Activated CD8-positive, alpha-beta memory T cell treated with anti-CD3 and anti-CD28 coated beads for 36 hours (primary cell): Measurements from ENCODE around the gene NHLH2. TPM values are rescaled to one million over a fixed set of nuclear protein-coding genes. Genes with fewer than 3 reads are reported as not detected.

ENCODE experiments used
- CTCF ChIA-PET: fragments of 350-600 bp; sonication (Branson Sonifier 250); formaldehyde crosslinking; loops from one replicate; lab custom pipeline; 2021; ENCODE audit warnings: antibody characterized with exemption; lab: Charles Lee
- POLR2A ChIA-PET: fragments of 350-600 bp; sonication (Branson Sonifier 250); formaldehyde crosslinking; loops from one replicate; lab custom pipeline; 2021; ENCODE audit warnings: antibody characterized with exemption; lab: Charles Lee
- total RNA-seq, 2 experiments: library from RNA; stranded (reverse); gene quantifications; one replicate each; pipeline ENCODE4 v1.2.3, GENCODE V29; 2021

The NHLH2 gene
- total RNA-seq, 2 experiments from 2014 or later = not detected

DNA sequence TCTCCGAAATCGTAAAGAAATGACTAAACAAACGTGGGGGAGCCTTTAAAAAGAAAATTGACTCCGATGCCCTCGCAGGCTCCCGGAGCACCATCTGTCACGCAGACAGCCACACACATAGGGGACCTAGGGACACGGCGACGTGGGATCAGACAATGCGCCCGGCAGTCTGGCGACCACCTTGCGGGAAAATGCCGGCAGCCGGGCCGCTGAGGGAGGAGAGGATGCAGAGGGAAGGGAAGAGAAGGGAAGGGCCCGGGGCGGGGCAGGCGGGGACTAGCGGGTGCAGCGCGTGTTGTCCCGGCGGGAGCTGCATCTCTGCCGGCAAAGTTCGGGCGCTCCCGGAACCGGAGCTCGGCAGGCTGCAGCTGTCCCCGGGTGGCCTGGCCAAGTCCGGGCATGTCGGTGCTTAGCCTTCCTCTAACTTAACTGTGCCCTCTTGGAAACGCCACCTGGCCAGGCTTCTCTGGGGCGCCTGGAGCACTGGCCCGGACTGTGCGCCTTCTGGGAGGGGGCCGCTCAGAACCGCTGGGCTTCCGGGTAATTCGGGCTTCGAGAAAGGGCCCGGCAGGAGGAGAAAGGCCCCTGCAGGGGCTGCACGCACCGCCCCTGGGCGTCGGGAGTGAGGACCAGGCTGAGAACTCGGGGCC is 1.8 kb downstream of the NHLH2 start:
- POLR2A ChIA-PET = no interaction called here
- CTCF ChIA-PET = no interaction called here

DNA sequence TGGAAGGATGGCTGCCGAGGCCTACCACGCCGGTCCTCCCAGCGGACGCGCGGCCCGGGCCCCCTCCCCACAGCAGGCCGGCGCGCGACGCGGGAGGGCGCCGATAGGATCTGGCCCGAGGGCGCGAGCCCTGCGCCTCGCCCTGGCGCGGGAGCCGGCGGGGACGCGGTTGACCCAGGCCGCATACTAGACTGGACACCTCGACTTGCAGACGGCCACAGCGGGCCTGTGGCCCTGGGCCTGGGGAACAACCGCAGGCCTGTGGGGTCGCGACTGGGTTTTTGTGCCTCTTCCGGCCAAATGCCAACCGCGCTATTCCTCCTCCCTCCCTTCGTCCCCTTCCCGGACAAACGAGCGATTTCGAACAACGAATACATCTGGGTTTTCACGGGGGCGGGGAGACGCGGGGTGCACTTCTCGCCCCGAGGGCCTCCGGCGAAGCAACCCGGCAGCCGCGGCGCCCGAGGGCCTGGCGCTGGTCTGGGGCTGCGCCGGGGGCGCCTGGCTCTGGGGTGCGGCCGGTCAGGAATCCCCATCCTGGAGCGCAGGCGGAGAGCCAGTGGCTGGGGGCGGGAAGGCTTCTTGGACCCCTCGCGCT is 2.4 kb downstream of the NHLH2 start:
- CTCF ChIA-PET = no interaction called here
- POLR2A ChIA-PET = no interaction called here

DNA sequence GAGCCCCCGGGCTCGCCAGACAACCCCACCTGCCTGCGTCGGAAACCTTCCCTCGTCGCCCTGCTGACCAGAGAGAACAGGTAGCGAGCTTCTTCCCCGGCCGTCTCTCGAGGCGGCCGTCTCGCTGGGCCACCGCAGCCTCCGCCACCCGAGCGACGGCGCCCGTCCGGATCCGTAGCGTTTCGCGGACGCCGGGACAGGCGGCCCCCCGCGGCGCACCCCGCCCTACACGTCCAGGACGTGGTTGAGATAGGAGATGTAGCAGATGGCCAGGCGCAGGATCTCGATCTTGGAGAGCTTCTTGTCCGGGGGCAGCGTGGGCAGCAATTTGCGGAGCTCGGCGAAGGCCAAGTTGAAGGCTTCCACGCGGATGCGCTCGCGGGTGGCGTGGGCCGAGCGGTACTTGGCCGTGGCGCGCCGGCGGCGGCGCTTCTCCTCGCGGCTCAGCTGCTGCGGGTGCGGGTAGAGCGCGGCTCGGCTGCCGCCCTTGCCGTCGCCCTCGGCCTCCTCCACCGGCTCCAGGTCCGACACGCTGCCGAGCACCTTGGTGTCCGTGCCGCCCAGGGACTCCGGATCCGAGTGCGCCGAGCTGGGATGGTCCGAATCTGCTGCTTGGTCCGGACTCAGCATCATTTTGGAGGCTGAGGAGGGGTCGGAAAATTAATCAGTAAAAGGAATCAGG is 3.0 kb downstream of the NHLH2 start:
- ChIA-PET POLR2A (no interaction called here), CTCF (no interaction called here)

DNA sequence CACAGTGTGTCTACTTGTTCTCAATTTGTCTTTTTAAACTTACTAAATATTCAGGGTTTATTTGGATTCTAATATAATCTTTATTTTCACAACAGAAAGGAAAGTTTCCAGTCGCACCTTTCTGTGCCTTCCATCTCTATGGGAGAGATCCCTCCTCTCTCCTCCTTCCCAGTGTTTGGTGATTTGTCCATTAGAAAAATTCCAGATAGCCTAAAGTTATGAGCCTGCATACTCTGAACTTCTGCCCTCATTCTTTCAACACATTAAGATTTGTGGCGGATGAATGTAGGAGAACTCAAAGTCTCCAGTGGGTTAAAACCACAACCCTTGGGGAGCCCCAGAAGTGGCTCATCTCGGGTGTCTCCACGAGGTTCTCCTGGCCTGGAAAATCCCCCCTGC is 3.6 kb downstream of the NHLH2 start:
- POLR2A ChIA-PET = no interaction called here
- CTCF ChIA-PET = no interaction called here

DNA sequence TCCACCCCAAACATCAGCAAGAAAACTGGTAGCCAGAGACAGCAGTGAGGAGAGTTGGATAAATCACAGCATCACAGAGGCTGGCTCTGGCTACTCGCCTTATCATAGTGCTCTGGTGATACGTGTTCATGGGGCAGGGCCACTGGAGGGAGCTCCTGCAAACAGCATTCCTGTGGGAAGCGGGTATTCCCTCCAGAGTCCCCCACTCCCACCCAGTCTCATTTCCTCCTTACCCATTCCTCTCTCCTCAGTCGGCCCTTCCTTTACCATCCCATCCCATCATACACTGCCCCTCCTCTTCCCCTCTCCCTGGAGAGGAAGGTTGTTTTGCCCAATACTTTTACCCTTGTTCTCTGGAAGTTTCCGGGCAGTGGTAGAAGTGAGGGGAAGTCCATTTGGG is 7.1 kb downstream of the NHLH2 start:
- POLR2A ChIA-PET = no interaction called here
- CTCF ChIA-PET = no interaction called here

DNA sequence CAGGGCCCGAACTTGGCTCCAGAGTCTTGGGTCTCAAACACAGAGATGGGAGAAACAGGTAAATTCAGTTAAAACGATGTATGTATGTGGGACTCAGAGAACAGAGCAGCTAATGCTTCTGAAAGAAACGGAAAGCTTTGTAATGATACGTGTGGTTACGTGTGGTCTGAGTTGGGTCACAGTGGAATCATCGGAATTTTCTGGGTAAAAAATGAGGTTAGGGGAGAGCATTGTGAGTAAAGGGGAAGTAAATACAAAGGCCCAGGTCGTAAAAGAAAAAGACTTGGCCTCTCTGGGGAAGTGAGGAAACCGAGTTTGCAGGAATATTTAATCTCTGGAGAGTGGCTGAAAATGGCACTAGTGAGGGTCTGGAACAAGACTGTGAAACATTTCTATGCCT is 8.3 kb downstream of the NHLH2 start:
- CTCF ChIA-PET = no interaction called here
- POLR2A ChIA-PET = no interaction called here

DNA sequence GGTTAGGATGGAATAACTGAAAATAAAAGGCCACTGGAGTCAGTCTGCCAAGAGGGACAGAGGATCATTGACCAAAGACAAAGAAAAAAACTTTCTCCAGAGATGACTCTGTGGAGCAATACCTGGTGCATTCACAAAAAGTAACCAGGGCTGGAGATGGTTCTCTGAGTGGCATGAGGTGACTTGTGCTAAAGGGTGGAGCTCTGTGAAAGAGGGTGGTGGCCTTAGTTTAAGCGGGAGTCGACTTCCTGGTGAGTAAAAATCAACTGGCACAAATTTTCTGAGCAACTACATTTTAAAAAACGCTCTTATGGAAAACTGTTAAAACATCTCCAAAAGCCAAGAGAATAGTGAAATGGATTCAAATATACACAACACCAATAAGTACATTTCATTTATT is 10.0 kb downstream of the NHLH2 start:
- CTCF ChIA-PET = no interaction called here

DNA sequence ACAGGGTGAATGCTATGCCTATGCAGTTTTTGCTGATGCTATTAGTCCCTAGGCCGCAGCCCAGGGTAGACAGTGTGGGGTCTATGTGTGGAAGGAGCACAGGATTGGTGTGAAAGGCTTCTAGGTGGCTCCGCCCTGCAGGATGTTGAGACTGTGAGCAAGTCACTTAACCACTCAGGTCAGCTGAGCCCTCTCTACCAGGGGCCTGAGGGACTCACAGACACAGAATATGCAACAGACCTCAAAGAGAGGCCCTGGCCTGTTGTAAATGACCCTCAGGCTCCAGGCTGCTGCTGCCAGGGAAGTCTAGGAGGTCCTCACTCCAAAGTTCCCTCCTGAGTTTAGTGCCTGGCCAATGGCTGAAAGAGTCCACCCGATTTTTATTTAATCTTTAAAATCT is 11.0 kb downstream of the NHLH2 start:
- CTCF ChIA-PET = no interaction called here
- POLR2A ChIA-PET = no interaction called here

More for the DNA sequence above, 10.0 kb downstream of the NHLH2 start:
- POLR2A ChIA-PET = no interaction called here

DNA sequence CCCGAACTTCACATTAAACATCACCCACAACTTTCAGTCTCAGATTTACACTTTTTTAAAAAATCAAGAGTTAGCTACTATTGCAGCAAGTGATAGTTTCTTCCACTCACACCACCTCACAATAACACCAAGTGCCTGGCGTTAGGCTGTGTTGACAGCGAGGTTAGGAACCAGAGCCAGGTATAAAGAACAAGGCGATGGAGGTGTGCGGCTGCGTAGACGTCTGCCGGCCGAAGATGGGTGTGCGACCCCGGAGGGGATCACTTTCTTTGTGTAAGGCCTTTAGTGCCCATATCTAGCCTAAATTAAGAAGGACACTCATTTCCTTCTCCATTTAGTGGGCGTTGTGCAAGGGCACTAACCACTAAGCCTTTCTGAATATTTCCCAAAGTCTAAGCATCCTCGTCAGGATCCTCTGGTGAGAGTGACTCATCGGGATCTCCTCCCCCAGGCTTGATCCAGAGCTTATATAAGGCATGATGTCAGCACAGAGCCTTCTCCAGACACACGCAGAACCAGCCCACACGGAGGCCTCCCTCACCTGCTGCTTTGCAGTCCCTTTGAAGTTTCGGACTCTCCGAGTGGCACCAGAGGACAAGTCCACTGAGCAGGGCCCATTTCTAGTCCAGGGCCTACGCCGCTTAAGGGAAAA is 11.8 kb downstream of the NHLH2 start:
- ChIA-PET POLR2A (no interaction called here), CTCF (no interaction called here)

DNA sequence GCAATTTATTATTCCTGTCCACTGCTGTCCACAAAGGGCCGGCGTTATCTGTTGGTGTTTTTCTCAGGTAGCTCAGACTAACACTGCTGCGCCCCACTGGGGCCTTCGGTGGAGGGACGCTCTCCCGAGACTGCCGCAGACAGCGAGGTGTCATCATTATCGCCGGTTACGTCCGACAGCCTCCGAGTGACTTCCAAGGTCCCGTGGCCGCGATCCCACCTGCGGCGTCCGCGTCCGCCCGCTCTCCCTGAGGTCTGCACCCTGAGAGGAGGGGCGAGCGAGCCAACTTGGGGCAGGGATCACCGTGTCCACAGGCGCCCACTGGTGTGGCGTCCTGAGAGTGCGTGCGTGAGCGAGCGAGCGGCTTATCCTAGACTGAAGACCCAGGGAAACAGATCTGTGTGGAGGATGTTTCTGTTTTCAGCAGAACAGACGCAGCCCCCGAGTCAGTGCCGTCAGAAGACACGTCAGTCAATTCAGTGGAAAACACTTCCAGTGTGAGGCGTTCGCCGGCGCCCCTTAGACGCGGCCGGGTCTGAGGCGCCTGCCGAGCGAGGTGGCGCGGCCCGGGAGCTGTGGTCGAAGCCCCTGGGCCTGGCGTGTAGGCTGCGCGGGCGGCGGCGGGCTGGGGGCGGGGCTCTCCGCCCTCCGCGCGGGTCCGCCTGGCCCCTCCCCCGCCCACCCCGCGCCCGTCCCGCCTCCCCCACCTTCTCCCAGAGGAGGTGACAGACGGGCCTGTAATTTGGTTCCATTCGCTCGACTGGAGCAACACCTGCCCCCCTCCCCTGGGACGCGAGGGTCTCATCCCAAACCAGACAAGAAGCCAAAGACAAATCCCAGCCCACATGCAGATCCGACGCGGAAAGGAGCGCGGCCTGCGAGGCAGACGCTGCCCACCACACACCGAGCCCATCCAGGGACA is 12.6 kb downstream of the NHLH2 start:
- CTCF ChIA-PET = no interaction called here
- POLR2A ChIA-PET = no interaction called here

DNA sequence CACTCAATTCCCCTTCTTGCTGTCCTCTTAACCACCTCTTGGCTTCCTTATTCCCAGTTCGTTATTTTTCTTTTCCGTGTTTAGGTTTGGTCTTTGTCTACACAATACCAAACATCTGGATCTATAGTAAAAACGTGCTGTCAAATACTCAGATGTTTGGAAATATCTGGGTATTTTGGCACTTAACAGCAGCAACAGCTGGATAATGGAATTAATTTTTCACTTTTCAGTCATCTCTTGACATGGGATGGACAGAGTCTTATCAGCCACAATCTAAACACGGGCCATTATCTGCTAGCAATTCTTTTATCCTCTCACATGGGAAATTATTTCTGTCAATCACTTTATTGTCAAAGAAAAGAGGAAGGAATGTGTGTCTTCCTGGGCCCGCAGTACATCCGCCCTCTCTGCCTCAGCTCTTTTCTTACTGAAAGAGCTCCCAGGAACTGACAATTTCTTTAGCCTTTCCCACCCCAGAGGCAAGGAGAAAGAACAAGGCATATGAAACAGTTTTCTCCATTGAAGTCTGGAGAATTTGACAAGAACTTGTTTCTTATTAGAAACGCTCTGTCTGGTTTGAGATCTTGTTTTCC is 13.4 kb downstream of the NHLH2 start:
- ChIA-PET CTCF (no interaction called here), POLR2A (no interaction called here)

DNA sequence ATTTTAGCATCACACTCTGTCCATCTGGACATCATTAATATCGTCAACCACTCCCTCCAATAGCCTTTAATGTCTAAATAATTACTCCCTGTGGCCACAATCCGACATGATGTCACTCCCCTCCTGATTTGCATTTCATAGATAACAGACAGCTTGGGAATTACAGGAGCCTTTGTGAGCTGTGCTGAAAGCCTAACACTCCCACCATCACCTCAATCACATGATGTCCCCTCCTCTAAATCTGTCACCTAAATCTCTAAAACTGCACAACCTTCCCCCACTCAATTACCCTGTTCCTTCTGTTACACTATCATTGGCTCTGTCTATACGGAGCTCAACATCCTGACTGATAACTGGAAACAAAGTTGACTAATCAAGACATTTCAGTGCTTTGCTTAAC is 14.3 kb downstream of the NHLH2 start:
- CTCF ChIA-PET = no interaction called here
- POLR2A ChIA-PET = no interaction called here

DNA sequence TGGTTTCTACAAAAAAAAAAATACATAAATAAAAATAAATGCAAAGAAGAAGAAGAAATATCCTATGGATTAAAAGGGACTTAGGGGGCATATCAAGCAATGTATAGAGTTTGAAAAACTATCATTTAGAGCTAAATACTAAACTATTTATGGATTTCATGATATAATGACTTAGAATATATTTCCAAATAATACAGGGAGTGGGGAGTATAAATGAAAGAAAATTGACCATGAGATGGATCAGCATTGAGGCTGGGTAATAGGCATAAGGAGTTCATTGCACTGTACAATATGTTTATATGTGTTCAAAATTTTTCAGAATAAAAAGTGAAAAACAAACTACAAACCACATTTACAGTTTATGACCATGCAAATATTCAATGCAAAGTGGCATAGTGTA is 18.8 kb downstream of the NHLH2 start:
- POLR2A ChIA-PET = no interaction called here
- CTCF ChIA-PET = no interaction called here

DNA sequence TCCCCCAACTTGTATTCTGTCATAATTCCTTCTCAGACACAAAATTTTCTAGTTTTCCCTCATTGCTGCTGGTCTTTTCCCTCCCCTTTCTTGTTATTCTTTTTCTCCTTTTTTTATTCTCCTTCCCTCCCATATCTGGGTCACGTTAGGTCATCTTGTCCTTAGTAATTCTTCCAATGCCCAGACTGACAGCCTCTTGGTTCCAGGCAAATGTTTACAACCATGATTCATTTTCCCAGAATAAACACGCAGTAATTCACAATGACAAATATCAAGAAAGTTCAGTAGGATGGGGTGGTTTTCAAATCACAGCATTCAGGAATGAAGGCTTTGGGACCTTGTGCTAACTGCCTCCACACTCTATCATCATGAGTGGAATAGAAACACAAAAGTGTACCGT is 25.2 kb downstream of the NHLH2 start:
- POLR2A ChIA-PET = no interaction called here

DNA sequence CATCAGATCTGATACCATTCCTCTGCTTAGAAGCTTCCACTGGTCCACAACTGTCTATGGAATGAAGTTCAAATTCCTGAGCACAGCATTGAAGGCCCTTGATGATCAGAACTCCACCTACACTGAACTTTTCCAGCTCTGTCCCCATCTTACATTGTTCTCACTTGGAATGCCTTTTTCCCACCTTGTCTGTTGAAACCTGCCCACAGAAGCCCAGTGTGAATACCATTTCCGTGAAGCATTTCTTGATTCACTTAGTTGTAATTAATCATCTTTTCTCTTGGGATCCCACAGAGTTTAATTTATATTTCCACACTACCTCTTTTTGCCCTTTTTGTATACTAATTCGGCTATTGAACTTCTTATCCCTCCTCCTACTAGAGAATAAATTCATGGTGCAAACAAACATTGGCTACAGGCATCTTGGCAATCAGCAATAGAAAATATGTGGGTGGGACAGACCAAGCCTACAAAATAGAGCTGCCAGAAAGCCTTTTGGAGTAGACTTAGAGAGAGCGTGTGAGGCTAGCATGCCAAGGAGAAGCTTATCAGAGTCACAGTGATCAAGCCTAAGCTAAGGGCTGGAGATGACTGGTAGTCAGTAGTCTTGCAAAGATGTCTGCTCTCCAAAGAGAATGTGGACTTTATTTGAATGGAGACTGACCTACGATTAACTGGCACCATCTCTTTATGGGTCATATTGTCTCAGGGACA is 26.1 kb downstream of the NHLH2 start:
- CTCF ChIA-PET = no interaction called here
- POLR2A ChIA-PET = no interaction called here

More for the DNA sequence above, 25.2 kb downstream of the NHLH2 start:
- CTCF ChIA-PET = interaction anchor here (0.7 kb wide), 1 partner anchor 887 kb away, joined by 3 read pairs; no protein-coding TSS in a partner anchor

DNA sequence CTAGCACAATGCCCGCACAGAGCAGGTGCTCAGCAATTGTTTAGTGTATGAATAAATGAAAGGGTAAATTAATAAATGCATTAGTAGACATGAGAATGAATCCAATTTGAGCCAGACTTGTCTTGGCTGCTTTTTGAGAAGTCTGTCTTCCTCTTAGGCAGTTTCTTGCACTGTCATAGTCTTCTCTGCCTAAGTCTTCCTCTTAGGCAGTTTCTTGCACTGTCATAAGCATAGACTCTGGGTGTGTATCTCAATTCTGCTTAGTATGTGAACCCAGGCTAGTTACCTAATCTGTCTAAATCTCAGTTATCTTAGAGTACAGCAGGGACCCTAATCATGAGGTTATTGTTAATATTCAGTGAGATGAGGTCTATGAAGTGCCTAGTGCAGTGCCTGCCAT is 27.2 kb downstream of the NHLH2 start:
- POLR2A ChIA-PET = no interaction called here
- CTCF ChIA-PET = no interaction called here

DNA sequence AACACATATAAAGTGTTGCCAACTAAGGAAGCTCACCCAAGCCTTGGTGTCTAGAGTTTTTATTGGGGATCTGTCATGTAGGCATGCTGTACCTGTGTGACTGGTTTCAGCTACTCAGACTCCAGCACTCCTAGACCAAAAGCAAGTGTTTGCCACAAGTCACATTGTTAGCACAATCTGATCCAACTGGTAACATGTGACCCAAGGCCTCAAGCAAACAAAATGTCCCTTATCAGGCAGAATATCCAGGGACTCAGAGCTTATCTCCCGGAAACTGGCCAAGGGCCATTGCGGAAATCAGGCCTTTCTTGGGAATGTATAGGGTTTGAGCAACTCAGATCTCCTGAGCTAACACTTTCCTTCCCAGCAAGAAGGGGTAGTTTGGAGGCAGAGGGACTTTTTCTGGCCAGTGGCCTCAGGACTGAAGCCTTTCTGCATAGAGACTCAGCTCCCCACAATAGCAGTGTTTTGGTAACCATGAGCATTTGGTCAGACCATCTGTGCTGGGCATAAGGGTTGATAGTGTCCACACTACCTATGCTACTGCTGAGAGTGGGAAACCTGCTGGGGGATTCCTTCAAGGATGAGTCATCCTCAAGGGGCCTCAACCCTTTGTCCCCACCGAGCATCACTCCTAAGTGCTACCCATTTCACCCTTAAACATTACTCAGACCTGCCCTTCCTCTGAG is 29.6 kb downstream of the NHLH2 start:
- POLR2A ChIA-PET = no interaction called here
- CTCF ChIA-PET = no interaction called here

DNA sequence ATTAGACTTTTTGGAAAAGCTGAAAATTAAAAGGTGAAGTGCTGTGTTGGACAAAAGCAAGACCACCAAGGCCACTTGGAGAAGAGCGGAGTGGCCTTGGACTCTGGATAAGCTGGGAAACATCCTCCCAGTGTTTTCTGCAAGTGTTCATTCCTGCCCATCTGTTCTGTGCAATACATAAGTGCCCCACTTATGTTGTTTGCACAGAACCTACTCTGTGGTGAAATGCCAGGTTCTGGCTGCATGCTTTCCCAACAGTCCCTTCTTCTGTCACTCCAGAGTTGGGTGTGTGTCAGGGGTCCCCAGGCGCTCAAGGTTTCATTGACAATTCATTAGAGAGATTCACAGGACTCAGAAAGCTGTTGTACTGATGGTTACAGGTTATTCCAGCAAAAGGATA is 30.3 kb downstream of the NHLH2 start:
- ChIA-PET CTCF (no interaction called here), POLR2A (no interaction called here)
